Non-pigmented ciliary epithelial cell (primary cell): ENCODE results near the gene ANKRD66.
"Not testable (repeated sequence)": the region's sequence is repeated elsewhere in the genome, so short reads cannot be mapped to it uniquely, and the experiment has no call there.

Experiments
- DNase-seq: peaks from one replicate; pipeline ENCODE4 v3.0.0-alpha.2; 2010; ENCODE audit warnings: low read depth

The ANKRD66 gene

GRCh38 chr6:46755865-46756264, 9.1 kb downstream of the ANKRD66 start:
- DNase-seq: no peak

- no peak for DNase-seq
Observed at GRCh38 chr6:46756469-46757213, 9.9 kb downstream of the ANKRD66 start.

- DNase-seq: no peak
Observed at GRCh38 chr6:46757214-46757596, 10.5 kb downstream of the ANKRD66 start.

GRCh38 chr6:46758960-46759753, 12.4 kb downstream of the ANKRD66 start:
- DNase-seq: no peak

GRCh38 chr6:46760925-46761324, 14.2 kb downstream of the ANKRD66 start:
- DNase-seq: no peak

- DNase-seq: no peak
Observed at GRCh38 chr6:46763466-46763865, 16.7 kb downstream of the ANKRD66 start.

GRCh38 chr6:46764280-46764679, 17.5 kb downstream of the ANKRD66 start:
- DNase-seq: not testable (repeated sequence)

- DNase-seq: no peak
Observed at GRCh38 chr6:46764961-46765360, 18.2 kb downstream of the ANKRD66 start.

- no peak for DNase-seq
Observed at GRCh38 chr6:46772016-46772415, 25.3 kb downstream of the ANKRD66 start.

- DNase-seq: no peak
Observed at GRCh38 chr6:46772762-46773161, 26.0 kb downstream of the ANKRD66 start.

GRCh38 chr6:46773201-46773855, 26.6 kb downstream of the ANKRD66 start:
- no peak for DNase-seq

- DNase-seq: not testable (repeated sequence)
Observed at GRCh38 chr6:46774736-46775135, 28.0 kb downstream of the ANKRD66 start.

- no peak for DNase-seq
Observed at GRCh38 chr6:46776070-46776712, 29.5 kb downstream of the ANKRD66 start.

- DNase-seq: no peak
Observed at GRCh38 chr6:46777476-46778346, 31.0 kb downstream of the ANKRD66 start.

- peak; percentile 20 for DNase-seq
Observed at GRCh38 chr6:46781478-46782378, 35.0 kb downstream of the ANKRD66 start.

- no peak for DNase-seq
Observed at GRCh38 chr6:46784535-46784934, 37.8 kb downstream of the ANKRD66 start.

GRCh38 chr6:46787871-46788540, 41.3 kb downstream of the ANKRD66 start:
- no peak for DNase-seq

- no peak for DNase-seq
Observed at GRCh38 chr6:46788791-46789190, 42.1 kb downstream of the ANKRD66 start.

- no peak for DNase-seq
Observed at GRCh38 chr6:46789434-46790354, 43.0 kb downstream of the ANKRD66 start.
